Ascending aorta (tissue), 2 donors: ENCODE results near the gene NFATC3. TPM values are rescaled to one million over a fixed set of nuclear protein-coding genes. Genes with fewer than 3 reads are reported as not detected.

Experiments
- DNase-seq, 2 donors: peaks; one replicate each; pipeline ENCODE4 v3.0.0-alpha.2; 2019; ENCODE audit warnings: low spot score in 2 of 2
- H3K27ac ChIP-seq, 2 donors: fragments of 200-600 bp; sonication (generic); one replicate each; pipeline ENCODE4 v1.5.1; 2016 to 2017; ENCODE audit warnings: mild to moderate bottlenecking in 1 of 2
- H3K27me3 ChIP-seq: fragments of 200-600 bp; sonication (generic); one replicate; pipeline ENCODE4 v1.5.1; 2017
- H3K36me3 ChIP-seq, 2 donors: fragments of 200-600 bp; sonication (generic); one replicate each; pipeline ENCODE4 v1.5.1; 2016
- H3K4me1 ChIP-seq, 2 donors: fragments of 200-600 bp; sonication (generic); one replicate each; pipeline ENCODE4 v1.5.1; 2016 to 2017; ENCODE audit warnings: mild to moderate bottlenecking in 1 of 2
- H3K4me3 ChIP-seq, 2 donors: fragments of 200-600 bp; sonication (generic); one replicate each; pipeline ENCODE4 v1.5.1; 2016 to 2017; ENCODE audit warnings: mild to moderate bottlenecking in 1 of 2
- H3K9me3 ChIP-seq, 2 donors: fragments of 200-600 bp; sonication (generic); one replicate each; pipeline ENCODE4 v1.5.1; 2016
- intact Hi-C: fragments of 100-400 bp; cut with DNase I; formaldehyde crosslinking; loops from one replicate; pipeline ENCODE4 v1.15.1; 2023
- total RNA-seq: library from RNA; depleted of rRNA; stranded (reverse); fragments of >200 nt; gene quantifications from one replicate; pipeline ENCODE4 v1.1.0, GENCODE V29; 2016
- TF ChIP-seq, protein P1 (sequence below), 3 experiments: fragments of 200-600 bp in 2 of 3; fragments of 450-650 bp in 1 of 3; sonication (generic) in 2 of 3; IDR thresholded peaks; one replicate each; pipeline ENCODE4 v1.5.1; 2016 to 2019; ENCODE audit warnings: antibody characterized with exemption in 3 of 3, mild to moderate bottlenecking in 1 of 3, moderate library complexity in 1 of 3

The NFATC3 gene
- 36.4 TPM for total RNA-seq

DNA sequence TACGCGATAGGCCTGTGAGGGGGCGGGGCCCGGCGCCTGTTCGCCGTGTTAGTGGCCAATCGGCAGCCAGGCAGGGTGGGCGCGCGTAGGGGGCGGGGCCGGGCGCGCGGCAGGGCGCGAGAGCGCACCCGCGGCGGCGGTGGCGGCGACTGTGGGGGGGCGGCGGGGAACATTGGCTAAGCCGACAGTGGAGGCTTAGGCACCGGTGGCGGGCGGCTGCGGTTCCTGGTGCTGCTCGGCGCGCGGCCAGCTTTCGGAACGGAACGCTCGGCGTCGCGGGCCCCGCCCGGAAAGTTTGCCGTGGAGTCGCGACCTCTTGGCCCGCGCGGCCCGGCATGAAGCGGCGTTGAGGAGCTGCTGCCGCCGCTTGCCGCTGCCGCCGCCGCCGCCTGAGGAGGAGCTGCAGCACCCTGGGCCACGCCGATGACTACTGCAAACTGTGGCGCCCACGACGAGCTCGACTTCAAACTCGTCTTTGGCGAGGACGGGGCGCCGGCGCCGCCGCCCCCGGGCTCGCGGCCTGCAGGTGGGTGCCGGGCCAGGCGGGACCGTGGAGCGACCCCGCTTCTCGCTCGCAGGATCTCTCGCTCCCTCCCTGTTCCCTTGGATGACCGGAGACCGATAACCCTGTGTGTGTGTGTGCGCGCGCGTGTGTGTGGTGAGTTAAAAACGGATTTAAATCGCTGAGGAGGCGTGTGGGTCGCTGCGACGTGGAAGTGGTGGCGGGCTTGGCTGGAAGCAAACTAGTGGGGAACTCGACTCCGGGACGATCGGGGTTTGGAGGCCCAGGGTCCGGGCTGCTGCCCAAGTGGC is at the start of gene NFATC3:
Gene NFATC3 (plus strand): TSS at position 112 of the 813 bp plus-strand sequence. CDS start 312 bp downstream, at position 424.
- DNase-seq, result peak; percentile 94 to 99
- Histone ChIP-seq H3K4me1 (peaks cover 11 to 21% of the 10 kb centered on the region in 2 donors), H3K4me3 (peak within 1 kb of the TSS; percentile 90 to 96), H3K36me3 (no peaks in the 10 kb centered on the region), H3K9me3 (no peaks in the 10 kb centered on the region), H3K27me3 (no peaks in the 10 kb centered on the region), H3K27ac (peak within 1 kb of the TSS; percentile 98 to 99)
- intact Hi-C loops, result loop anchor here (2.0 to 10.0 kb wide), 2 partner anchors 151 to 239 kb away; partner anchors contain the start of gene ESRP2
- TF ChIP-seq, protein P1, sequence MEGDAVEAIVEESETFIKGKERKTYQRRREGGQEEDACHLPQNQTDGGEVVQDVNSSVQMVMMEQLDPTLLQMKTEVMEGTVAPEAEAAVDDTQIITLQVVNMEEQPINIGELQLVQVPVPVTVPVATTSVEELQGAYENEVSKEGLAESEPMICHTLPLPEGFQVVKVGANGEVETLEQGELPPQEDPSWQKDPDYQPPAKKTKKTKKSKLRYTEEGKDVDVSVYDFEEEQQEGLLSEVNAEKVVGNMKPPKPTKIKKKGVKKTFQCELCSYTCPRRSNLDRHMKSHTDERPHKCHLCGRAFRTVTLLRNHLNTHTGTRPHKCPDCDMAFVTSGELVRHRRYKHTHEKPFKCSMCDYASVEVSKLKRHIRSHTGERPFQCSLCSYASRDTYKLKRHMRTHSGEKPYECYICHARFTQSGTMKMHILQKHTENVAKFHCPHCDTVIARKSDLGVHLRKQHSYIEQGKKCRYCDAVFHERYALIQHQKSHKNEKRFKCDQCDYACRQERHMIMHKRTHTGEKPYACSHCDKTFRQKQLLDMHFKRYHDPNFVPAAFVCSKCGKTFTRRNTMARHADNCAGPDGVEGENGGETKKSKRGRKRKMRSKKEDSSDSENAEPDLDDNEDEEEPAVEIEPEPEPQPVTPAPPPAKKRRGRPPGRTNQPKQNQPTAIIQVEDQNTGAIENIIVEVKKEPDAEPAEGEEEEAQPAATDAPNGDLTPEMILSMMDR (IDR thresholded peaks at IDR 0.05), result no peak

DNA sequence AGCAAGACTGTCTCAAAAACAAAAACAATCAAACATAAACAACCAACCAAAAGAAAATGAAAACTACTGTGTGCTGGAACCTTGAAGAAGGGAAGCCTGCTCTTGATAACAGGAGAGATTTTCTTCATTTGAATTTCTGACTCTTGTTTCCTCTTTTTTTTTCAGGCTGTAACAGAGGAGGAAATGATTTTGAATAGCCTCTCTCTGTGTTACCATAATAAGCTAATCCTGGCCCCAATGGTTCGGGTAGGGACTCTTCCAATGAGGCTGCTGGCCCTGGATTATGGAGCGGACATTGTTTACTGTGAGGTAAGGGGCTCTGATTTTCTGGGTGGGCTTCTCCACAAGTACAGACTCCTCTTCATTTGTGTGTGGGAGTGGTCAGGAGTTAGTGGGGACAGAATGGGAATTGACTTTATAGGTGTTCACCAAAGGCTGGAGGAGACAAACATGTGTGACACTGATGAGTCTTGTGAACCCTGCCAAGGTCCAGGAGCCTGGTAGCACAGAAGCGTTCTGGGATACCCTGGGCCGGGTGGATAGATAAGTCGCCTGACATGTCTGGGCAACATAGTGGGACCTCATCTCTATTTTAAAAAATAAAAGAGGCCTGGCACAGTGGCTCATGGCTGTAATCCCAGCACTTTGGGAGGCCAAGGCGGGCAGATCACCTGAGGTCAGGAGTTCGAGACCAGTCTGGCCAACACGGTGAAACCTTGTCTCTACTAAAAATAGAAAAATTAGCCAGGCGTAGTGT is 47.2 kb upstream of the NFATC3 start:
- no peak overlapping the region for H3K4me3 ChIP-seq
- no peaks in the 10 kb centered on the region for H3K36me3 ChIP-seq
- H3K9me3 ChIP-seq, result no peaks in the 10 kb centered on the region
- intact Hi-C loops, result no loop called here
- no peaks in the 10 kb centered on the region for H3K4me1 ChIP-seq
- no peak overlapping the region for H3K27ac ChIP-seq
- DNase-seq, result no peak
- no peaks in the 10 kb centered on the region for H3K27me3 ChIP-seq
- TF ChIP-seq, protein P1 (IDR thresholded peaks at IDR 0.05), result no peak

GRCh38 chr16:68040506-68041288 is 44.5 kb upstream of the NFATC3 start:
- no peaks in the 10 kb centered on the region for H3K27me3 ChIP-seq
- no peaks in the 10 kb centered on the region for H3K36me3 ChIP-seq
- DNase-seq, result peak in 1 of 2 donors; percentile 88
- no peak overlapping the region for H3K4me3 ChIP-seq
- intact Hi-C loops, result loop anchor here (1.0 to 5.0 kb wide), 3 partner anchors 47 to 224 kb away; partner anchors contain the start of gene NRN1L
- H3K9me3 ChIP-seq, result no peaks in the 10 kb centered on the region
- TF ChIP-seq, protein P1 (IDR thresholded peaks at IDR 0.05), result peak; percentile 76 to 87 (median 87)
- no peak overlapping the region for H3K27ac ChIP-seq
- no peaks in the 10 kb centered on the region for H3K4me1 ChIP-seq

- Histone ChIP-seq H3K4me1 (no peaks in the 10 kb centered on the region), H3K9me3 (no peaks in the 10 kb centered on the region), H3K27me3 (no peaks in the 10 kb centered on the region), H3K36me3 (no peaks in the 10 kb centered on the region), H3K27ac (no peak overlapping the region), H3K4me3 (no peak overlapping the region)
- TF ChIP-seq, protein P1 (IDR thresholded peaks at IDR 0.05), result no peak
- intact Hi-C loops, result loop anchor here (2.0 to 5.0 kb wide), 2 partner anchors 159 to 225 kb away; partner anchors contain the start of gene NRN1L
- no peak for DNase-seq
Observed at GRCh38 chr16:68041783-68042182, 43.4 kb upstream of the NFATC3 start.

DNA sequence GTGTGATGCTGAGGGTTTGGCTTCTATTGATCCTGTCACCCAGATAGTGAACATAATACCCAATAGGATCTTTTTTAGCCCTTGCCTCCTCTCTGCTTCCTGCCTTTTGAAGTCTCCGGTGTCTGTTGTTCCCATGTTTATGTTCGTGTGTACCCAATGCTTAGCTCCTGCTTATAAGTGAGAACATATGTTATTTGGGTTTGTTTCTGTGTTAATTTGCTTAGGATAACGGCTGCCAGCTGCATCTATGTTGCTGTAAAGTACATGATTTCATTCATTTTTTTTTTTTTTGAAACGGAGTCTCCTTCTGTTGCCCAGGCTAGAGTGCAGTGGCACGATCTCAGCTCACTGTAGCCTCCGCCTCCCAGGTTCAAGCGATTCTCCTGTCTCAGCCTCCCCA is 39.1 kb upstream of the NFATC3 start:
- no peaks in the 10 kb centered on the region for H3K27me3 ChIP-seq
- no peaks in the 10 kb centered on the region for H3K9me3 ChIP-seq
- H3K36me3 ChIP-seq, result peaks cover 7 to 12% of the 10 kb centered on the region in 2 donors
- H3K4me3 ChIP-seq, result no peak overlapping the region
- intact Hi-C loops, result no loop called here
- TF ChIP-seq, protein P1 (IDR thresholded peaks at IDR 0.05), result no peak
- H3K4me1 ChIP-seq, result no peaks in the 10 kb centered on the region
- no peak overlapping the region for H3K27ac ChIP-seq
- no peak for DNase-seq
